ENCODE results near the gene MCTP1. TPM values are rescaled to one million over a fixed set of nuclear protein-coding genes. Genes with fewer than 3 reads are reported as not detected.
A peak's percentile ranks its signal among the peaks of the same experiment; 100 is the strongest.

MCTP1 gene
- total RNA-seq, 2 donors from 2014 or later: 6.6 to 11.2 TPM

GRCh38 chr5:94888674-94889073 is 396.2 kb downstream of the MCTP1 start:
- no peaks in the 10 kb centered on the region for H3K9me3 Mint-ChIP-seq
- DNase-seq (ENCODE audit: low spot score): no peak
- no peak overlapping the region for H3K27ac Mint-ChIP-seq
- H3K36me3 Mint-ChIP-seq: no peaks in the 10 kb centered on the region
- no peaks in the 10 kb centered on the region for H3K4me1 Mint-ChIP-seq (ENCODE audit: low read depth in 2 of 2)
- no peak for ATAC-seq
- H3K4me3 Mint-ChIP-seq: no peak overlapping the region
- H3K27me3 Mint-ChIP-seq: no peaks in the 10 kb centered on the region

- no peaks in the 10 kb centered on the region for H3K4me1 Mint-ChIP-seq (ENCODE audit: low read depth in 2 of 2)
- H3K9me3 Mint-ChIP-seq: no peaks in the 10 kb centered on the region
- DNase-seq (ENCODE audit: low spot score): no peak
- H3K36me3 Mint-ChIP-seq: no peaks in the 10 kb centered on the region
- H3K4me3 Mint-ChIP-seq: no peak overlapping the region
- H3K27ac Mint-ChIP-seq: no peak overlapping the region
- ATAC-seq: no peak
- peaks cover 0 to 7% of the 10 kb centered on the region in 2 donors for H3K27me3 Mint-ChIP-seq
Measured at GRCh38 chr5:94885931-94886330, 399.0 kb downstream of the MCTP1 start.

- no peaks in the 10 kb centered on the region for H3K9me3 Mint-ChIP-seq
- DNase-seq (ENCODE audit: low spot score): no peak
- peaks cover 0 to 18% of the 10 kb centered on the region in 2 donors for H3K27me3 Mint-ChIP-seq
- no peak overlapping the region for H3K4me3 Mint-ChIP-seq
- no peaks in the 10 kb centered on the region for H3K36me3 Mint-ChIP-seq
- H3K4me1 Mint-ChIP-seq (ENCODE audit: low read depth in 2 of 2): no peaks in the 10 kb centered on the region
- ATAC-seq: no peak
- H3K27ac Mint-ChIP-seq: no peak overlapping the region
Measured at GRCh38 chr5:94884311-94884710, 400.6 kb downstream of the MCTP1 start.

GRCh38 chr5:94872526-94872925 is 412.4 kb downstream of the MCTP1 start:
- Mint-ChIP-seq H3K4me3 (no peak overlapping the region), H3K27me3 (peaks cover 3 to 12% of the 10 kb centered on the region in 2 donors), H3K9me3 (no peaks in the 10 kb centered on the region), H3K4me1 (ENCODE audit: low read depth in 2 of 2) (no peaks in the 10 kb centered on the region), H3K27ac (no peak overlapping the region), H3K36me3 (no peaks in the 10 kb centered on the region)
- DNase-seq (ENCODE audit: low spot score): no peak
- no peak for ATAC-seq

GRCh38 chr5:94870511-94871183 is 414.2 kb downstream of the MCTP1 start:
- peaks cover 3 to 12% of the 10 kb centered on the region in 2 donors for H3K27me3 Mint-ChIP-seq
- no peak overlapping the region for H3K27ac Mint-ChIP-seq
- ATAC-seq (no peak), DNase-seq (ENCODE audit: low spot score) (no peak)
- no peak overlapping the region for H3K4me3 Mint-ChIP-seq
- no peaks in the 10 kb centered on the region for H3K9me3 Mint-ChIP-seq
- H3K4me1 Mint-ChIP-seq (ENCODE audit: low read depth in 2 of 2): no peaks in the 10 kb centered on the region
- no peaks in the 10 kb centered on the region for H3K36me3 Mint-ChIP-seq

GRCh38 chr5:94869921-94870320 is 415.0 kb downstream of the MCTP1 start:
- Mint-ChIP-seq H3K27me3 (peaks cover 1 to 5% of the 10 kb centered on the region in 2 donors), H3K9me3 (no peaks in the 10 kb centered on the region), H3K27ac (no peak overlapping the region), H3K4me3 (no peak overlapping the region), H3K4me1 (ENCODE audit: low read depth in 2 of 2) (no peaks in the 10 kb centered on the region), H3K36me3 (no peaks in the 10 kb centered on the region)
- DNase-seq (ENCODE audit: low spot score) (no peak), ATAC-seq (no peak)

- H3K4me1 Mint-ChIP-seq (ENCODE audit: low read depth in 2 of 2): no peaks in the 10 kb centered on the region
- no peak overlapping the region for H3K4me3 Mint-ChIP-seq
- H3K27me3 Mint-ChIP-seq: peaks cover 5 to 9% of the 10 kb centered on the region in 2 donors
- H3K9me3 Mint-ChIP-seq: no peaks in the 10 kb centered on the region
- H3K27ac Mint-ChIP-seq: no peak overlapping the region
- no peaks in the 10 kb centered on the region for H3K36me3 Mint-ChIP-seq
- ATAC-seq (no peak), DNase-seq (ENCODE audit: low spot score) (no peak)
Measured at GRCh38 chr5:94863951-94864350, 420.9 kb downstream of the MCTP1 start.

- H3K4me1 Mint-ChIP-seq (ENCODE audit: low read depth in 2 of 2): no peaks in the 10 kb centered on the region
- no peaks in the 10 kb centered on the region for H3K36me3 Mint-ChIP-seq
- no peak overlapping the region for H3K4me3 Mint-ChIP-seq
- H3K27ac Mint-ChIP-seq: no peak overlapping the region
- H3K27me3 Mint-ChIP-seq: peaks cover 5 to 9% of the 10 kb centered on the region in 2 donors
- no peaks in the 10 kb centered on the region for H3K9me3 Mint-ChIP-seq
- ATAC-seq: no peak
- DNase-seq (ENCODE audit: low spot score): no peak
Measured at GRCh38 chr5:94857111-94857510, 427.8 kb downstream of the MCTP1 start.

GRCh38 chr5:94856257-94856800 is 428.6 kb downstream of the MCTP1 start:
- DNase-seq (ENCODE audit: low spot score) (no peak), ATAC-seq (no peak)
- H3K27ac Mint-ChIP-seq: no peak overlapping the region

GRCh38 chr5:94855543-94855942 is 429.4 kb downstream of the MCTP1 start:
- ATAC-seq: no peak
- H3K4me1 Mint-ChIP-seq (ENCODE audit: low read depth in 2 of 2): no peaks in the 10 kb centered on the region

More at GRCh38 chr5:94856257-94856800, 428.6 kb downstream of the MCTP1 start:
- no peaks in the 10 kb centered on the region for H3K36me3 Mint-ChIP-seq
- no peaks in the 10 kb centered on the region for H3K9me3 Mint-ChIP-seq
- H3K27me3 Mint-ChIP-seq: peaks cover 3 to 9% of the 10 kb centered on the region in 2 donors
- H3K4me3 Mint-ChIP-seq: no peak overlapping the region
- H3K4me1 Mint-ChIP-seq (ENCODE audit: low read depth in 2 of 2): no peaks in the 10 kb centered on the region

GRCh38 chr5:94853120-94853519 is 431.8 kb downstream of the MCTP1 start:
- H3K9me3 Mint-ChIP-seq: no peaks in the 10 kb centered on the region

More at GRCh38 chr5:94855543-94855942, 429.4 kb downstream of the MCTP1 start:
- Mint-ChIP-seq H3K9me3 (no peaks in the 10 kb centered on the region), H3K4me3 (no peak overlapping the region), H3K27ac (no peak overlapping the region), H3K27me3 (peaks cover 0 to 9% of the 10 kb centered on the region in 2 donors), H3K36me3 (no peaks in the 10 kb centered on the region)
- DNase-seq (ENCODE audit: low spot score): no peak

GRCh38 chr5:94850960-94851359 is 433.9 kb downstream of the MCTP1 start:
- Mint-ChIP-seq H3K27me3 (no peaks in the 10 kb centered on the region), H3K9me3 (no peaks in the 10 kb centered on the region), H3K4me3 (no peak overlapping the region), H3K36me3 (no peaks in the 10 kb centered on the region), H3K27ac (no peak overlapping the region), H3K4me1 (ENCODE audit: low read depth in 2 of 2) (peaks cover 0 to 11% of the 10 kb centered on the region in 2 donors)
- DNase-seq (ENCODE audit: low spot score) (no peak), ATAC-seq (no peak)

More at GRCh38 chr5:94853120-94853519, 431.8 kb downstream of the MCTP1 start:
- H3K4me1 Mint-ChIP-seq (ENCODE audit: low read depth in 2 of 2): peaks cover 0 to 3% of the 10 kb centered on the region in 2 donors
- H3K27ac Mint-ChIP-seq: no peak overlapping the region
- no peak for DNase-seq (ENCODE audit: low spot score)
- H3K36me3 Mint-ChIP-seq: no peaks in the 10 kb centered on the region
- no peak overlapping the region for H3K4me3 Mint-ChIP-seq
- ATAC-seq: no peak
- H3K27me3 Mint-ChIP-seq: no peaks in the 10 kb centered on the region

- Mint-ChIP-seq H3K4me3 (no peak overlapping the region), H3K4me1 (ENCODE audit: low read depth in 2 of 2) (peaks cover 0 to 11% of the 10 kb centered on the region in 2 donors), H3K36me3 (no peaks in the 10 kb centered on the region), H3K27ac (no peak overlapping the region), H3K9me3 (no peaks in the 10 kb centered on the region), H3K27me3 (no peaks in the 10 kb centered on the region)
- DNase-seq (ENCODE audit: low spot score) (no peak), ATAC-seq (peak; percentile 84 to 85)
Measured at GRCh38 chr5:94849821-94850736, 434.8 kb downstream of the MCTP1 start.

- Mint-ChIP-seq H3K9me3 (no peaks in the 10 kb centered on the region), H3K36me3 (no peaks in the 10 kb centered on the region), H3K27ac (no peak overlapping the region), H3K4me1 (ENCODE audit: low read depth in 2 of 2) (peaks cover 0 to 11% of the 10 kb centered on the region in 2 donors), H3K27me3 (no peaks in the 10 kb centered on the region), H3K4me3 (no peak overlapping the region)
- DNase-seq (ENCODE audit: low spot score) (no peak), ATAC-seq (no peak)
Measured at GRCh38 chr5:94849324-94849723, 435.6 kb downstream of the MCTP1 start.
